Measurements from ENCODE around the gene STK33.

Gene STK33

GRCh38 chr11:8356216-8356615 lies 237.8 kb downstream of the STK33 start:
- DNase-seq (ENCODE audit: low read depth), result no peak

- DNase-seq (ENCODE audit: low read depth), result no peak
Observed at GRCh38 chr11:8355416-8355742, 238.6 kb downstream of the STK33 start.

GRCh38 chr11:8354622-8355415 lies 239.2 kb downstream of the STK33 start:
- DNase-seq (ENCODE audit: low read depth), result no peak

- no peak for DNase-seq (ENCODE audit: low read depth)
Observed at GRCh38 chr11:8352876-8353505, 241.0 kb downstream of the STK33 start.

- no peak for DNase-seq (ENCODE audit: low read depth)
Observed at GRCh38 chr11:8352103-8352875, 241.7 kb downstream of the STK33 start.

GRCh38 chr11:8351223-8351622 lies 242.8 kb downstream of the STK33 start:
- DNase-seq (ENCODE audit: low read depth), result no peak

- no peak for DNase-seq (ENCODE audit: low read depth)
Observed at GRCh38 chr11:8347978-8348377, 246.1 kb downstream of the STK33 start.

GRCh38 chr11:8346157-8346755 lies 247.8 kb downstream of the STK33 start:
- DNase-seq (ENCODE audit: low read depth), result no peak

GRCh38 chr11:8345179-8345578 lies 248.8 kb downstream of the STK33 start:
- DNase-seq (ENCODE audit: low read depth), result no peak

GRCh38 chr11:8344346-8344745 lies 249.7 kb downstream of the STK33 start:
- no peak for DNase-seq (ENCODE audit: low read depth)

GRCh38 chr11:8342821-8343681 lies 251.0 kb downstream of the STK33 start:
- no peak for DNase-seq (ENCODE audit: low read depth)

- no peak for DNase-seq (ENCODE audit: low read depth)
Observed at GRCh38 chr11:8341996-8342395, 252.0 kb downstream of the STK33 start.
